H1 (cell line): ENCODE results near the gene ITGA11. TPM values are rescaled to one million over a fixed set of nuclear protein-coding genes. Genes with fewer than 3 reads are reported as not detected.

Experiments used
- CTCF ChIA-PET: fragments of 300-600 bp; sonication (Branson Sonifier 250); formaldehyde crosslinking; loops from one replicate; lab custom pipeline; 2021; ENCODE audit not compliant: partially characterized antibody; lab: Charles Lee
- POLR2A ChIA-PET: fragments of 300-600 bp; sonication (Branson Sonifier 250); formaldehyde crosslinking; loops from one replicate; lab custom pipeline; 2021; ENCODE audit warnings: inconsistent platforms; ENCODE audit not compliant: partially characterized antibody; lab: Charles Lee
- DNase-seq, 2 experiments: peaks; one replicate each; pipeline versions ENCODE4 v3.0.0 to v3.0.0-alpha.2; 2010 to 2022; ENCODE audit warnings: low spot score in 2 of 2, low read depth in 1 of 2, mixed read lengths in 1 of 2
- FAIRE-seq: peaks from 2 replicates; lab custom pipeline; 2011; peaks lifted over from hg19 to GRCh38; lab: Jason Lieb, UNC
- H2AFZ ChIP-seq: 2 replicates; pipeline ENCODE4 v1.8.1; 2012; ENCODE audit warnings: low read length, inconsistent platforms
- H2AK5ac ChIP-seq: 2 replicates; pipeline ENCODE4 v1.6.1; 2013; ENCODE audit warnings: low read depth, low read length
- H2BK120ac ChIP-seq: replicated peaks from 2 replicates; pipeline ENCODE3; 2013; ENCODE audit warnings: low read depth, low read length, inconsistent platforms
- H2BK12ac ChIP-seq: 2 replicates; pipeline ENCODE4 v1.6.1; 2013; ENCODE audit warnings: low read depth, low read length
- H2BK15ac ChIP-seq: 2 replicates; pipeline ENCODE4 v1.6.1; 2013; ENCODE audit warnings: low read length
- H2BK20ac ChIP-seq: 2 replicates; pipeline ENCODE4 v1.6.1; 2013; ENCODE audit warnings: low read length
- H2BK5ac ChIP-seq: 2 replicates; pipeline ENCODE4 v1.6.1; 2013; ENCODE audit warnings: low read depth, low read length
- H3K14ac ChIP-seq: 2 replicates; pipeline ENCODE4 v1.6.1; 2013; ENCODE audit warnings: inconsistent platforms; ENCODE audit not compliant: insufficient read length
- H3K18ac ChIP-seq: 2 replicates; pipeline ENCODE4 v1.6.1; 2013; ENCODE audit warnings: low read length; ENCODE audit errors: extremely low read depth
- H3K23ac ChIP-seq: 2 replicates; pipeline ENCODE4 v1.6.1; 2013; ENCODE audit warnings: inconsistent platforms; ENCODE audit not compliant: insufficient read length
- H3K23me2 ChIP-seq: 2 replicates; pipeline ENCODE4 v1.6.1; 2013; ENCODE audit warnings: low read depth, low read length
- H3K27ac ChIP-seq: 2 replicates; pipeline ENCODE4 v1.6.1; 2011; ENCODE audit warnings: low read depth, low read length, inconsistent platforms
- H3K27me3 ChIP-seq, 4 experiments: replicated peaks in 1 of 4; 1 replicate in 1 of 4; 2 replicates in 3 of 4; pipeline versions ENCODE4 v1.6.1 to v1.8.1; 2011 to 2013; ENCODE audit warnings: low read length in 3 of 4, mild to moderate bottlenecking in 3 of 4, inconsistent platforms in 2 of 4, mixed read lengths in 2 of 4, moderate library complexity in 1 of 4; ENCODE audit not compliant: control insufficient read depth in 3 of 4, insufficient read depth in 3 of 4; ENCODE audit errors: extremely low read depth in 1 of 4
- H3K36me3 ChIP-seq, 4 experiments: 2 replicates each; pipeline versions ENCODE4 v1.6.1 to v1.8.1; 2011 to 2013; ENCODE audit warnings: mild to moderate bottlenecking in 4 of 4, low read length in 3 of 4, moderate library complexity in 2 of 4, control low read depth in 1 of 4, inconsistent platforms in 1 of 4; ENCODE audit not compliant: insufficient read depth in 4 of 4, control insufficient read depth in 2 of 4
- H3K4ac ChIP-seq: replicated peaks from 2 replicates; pipeline ENCODE3; 2013; ENCODE audit warnings: low read length, low read depth, mixed read lengths, inconsistent platforms; ENCODE audit not compliant: insufficient read length
- H3K4me1 ChIP-seq, 4 experiments: replicated peaks in 1 of 4; 1 replicate in 1 of 4; 2 replicates in 3 of 4; pipeline versions ENCODE4 v1.6.1 to v1.8.1; 2011 to 2013; ENCODE audit warnings: low read length in 3 of 4, inconsistent platforms in 2 of 4, mixed read lengths in 1 of 4; ENCODE audit not compliant: insufficient read depth in 4 of 4, control insufficient read depth in 3 of 4
- H3K4me2 ChIP-seq, 2 experiments: 2 replicates each; pipeline versions ENCODE4 v1.6.1 to v1.8.1; 2011 to 2013; ENCODE audit warnings: low read depth in 2 of 2, low read length in 2 of 2, control low read depth in 1 of 2, inconsistent platforms in 1 of 2, mild to moderate bottlenecking in 1 of 2; ENCODE audit not compliant: insufficient read depth in 1 of 2
- H3K4me3 ChIP-seq, 4 experiments: fragments of 200-600, 300-600 bp in 1 of 4; sonication (generic), shearing (Covaris generic), sonication (Bioruptor Twin) in 1 of 4; 2 replicates each; pipeline versions ENCODE4 v1.5.1 to v1.8.1; 2011 to 2016; ENCODE audit warnings: low read length in 4 of 4, low read depth in 3 of 4, control low read depth in 2 of 4, inconsistent platforms in 2 of 4, mild to moderate bottlenecking in 2 of 4, mixed read lengths in 1 of 4, moderate library complexity in 1 of 4; ENCODE audit not compliant: insufficient read depth in 2 of 4; ENCODE audit errors: extremely low read depth in 1 of 4
- H3K56ac ChIP-seq: replicated peaks from 2 replicates; pipeline ENCODE3; 2013; ENCODE audit warnings: low read depth, mild to moderate bottlenecking, mixed read lengths, low read length, inconsistent platforms; ENCODE audit not compliant: insufficient read length
- H3K79me1 ChIP-seq: 2 replicates; pipeline ENCODE4 v1.6.1; 2013; ENCODE audit warnings: low read depth, low read length, control low read depth
- H3K79me2 ChIP-seq, 2 experiments: 2 replicates each; pipeline versions ENCODE4 v1.6.1 to v1.8.1; 2012 to 2013; ENCODE audit warnings: low read length in 2 of 2, mild to moderate bottlenecking in 2 of 2, inconsistent platforms in 1 of 2; ENCODE audit not compliant: insufficient read depth in 2 of 2, control insufficient read depth in 1 of 2
- H3K9ac ChIP-seq, 4 experiments: replicated peaks in 1 of 4; 1 replicate in 1 of 4; 2 replicates in 3 of 4; pipeline versions ENCODE4 v1.6.1 to v1.8.1; 2011 to 2013; ENCODE audit warnings: low read depth in 3 of 4, low read length in 3 of 4, control low read depth in 2 of 4, mild to moderate bottlenecking in 2 of 4, moderate library complexity in 2 of 4, inconsistent platforms in 1 of 4; ENCODE audit errors: extremely low read depth in 1 of 4
- H3K9me3 ChIP-seq, 2 experiments: 2 replicates each; pipeline versions ENCODE4 v1.6.1 to v1.8.1; 2012 to 2013; ENCODE audit warnings: mild to moderate bottlenecking in 2 of 2, moderate library complexity in 2 of 2, control low read depth in 1 of 2, inconsistent platforms in 1 of 2, low read depth in 1 of 2, low read length in 1 of 2, mixed read lengths in 1 of 2; ENCODE audit not compliant: insufficient read depth in 2 of 2
- H4K20me1 ChIP-seq, 2 experiments: replicated peaks in 1 of 2; 2 replicates each; pipeline versions ENCODE3 to v1.8.1; 2011 to 2013; ENCODE audit warnings: inconsistent platforms in 2 of 2, low read length in 2 of 2, mild to moderate bottlenecking in 1 of 2; ENCODE audit not compliant: insufficient read depth in 2 of 2, control insufficient read depth in 1 of 2
- H4K5ac ChIP-seq: 2 replicates; pipeline ENCODE4 v1.6.1; 2013; ENCODE audit warnings: low read length, low read depth, mixed read lengths, inconsistent platforms; ENCODE audit not compliant: insufficient read length
- H4K8ac ChIP-seq: 2 replicates; pipeline ENCODE4 v1.8.0; 2013; ENCODE audit warnings: mild to moderate bottlenecking, moderate library complexity, low read length, inconsistent platforms; ENCODE audit not compliant: insufficient read depth; ENCODE audit errors: extremely low read depth
- H4K91ac ChIP-seq: replicated peaks from 2 replicates; pipeline ENCODE3; 2013; ENCODE audit warnings: low read length, mixed read lengths, inconsistent platforms; ENCODE audit not compliant: insufficient read length
- BCL11A ChIP-seq, 2 experiments: IDR thresholded peaks; one replicate each; pipeline ENCODE4 v1.6.1; 2011; ENCODE audit warnings: low read depth in 2 of 2, low read length in 2 of 2, mild to moderate bottlenecking in 2 of 2
- CREB1 ChIP-seq: IDR thresholded peaks from 2 replicates; pipeline ENCODE4 v1.6.1; 2012; ENCODE audit warnings: inconsistent platforms
- JUND ChIP-seq: IDR thresholded peaks from 2 replicates; pipeline ENCODE4 v1.6.1; 2011; ENCODE audit warnings: mild to moderate bottlenecking, improper control_type of control experiment, low read length
- POLR2AphosphoS5 ChIP-seq: IDR thresholded peaks from 2 replicates; pipeline ENCODE4 v1.6.1; 2011; ENCODE audit warnings: low read depth, low read length
- RXRA ChIP-seq: IDR thresholded peaks from 2 replicates; pipeline ENCODE4 v1.6.1; 2011; ENCODE audit warnings: low read depth, mild to moderate bottlenecking, low read length, moderate library complexity; ENCODE audit not compliant: insufficient read depth
- SAP30 ChIP-seq: fragments of 300-600 bp; sonication (generic); IDR thresholded peaks from 2 replicates; pipeline ENCODE4 v1.7.1; 2012; ENCODE audit warnings: low read length, moderate library complexity, mild to moderate bottlenecking, inconsistent platforms; ENCODE audit not compliant: insufficient read depth, insufficient replicate concordance
- SP1 ChIP-seq: IDR thresholded peaks from 2 replicates; pipeline ENCODE4 v1.6.1; 2011; ENCODE audit warnings: low read depth, low read length
- TAF7 ChIP-seq: optimal IDR thresholded peaks from 2 replicates; pipeline ENCODE3; 2011; ENCODE audit warnings: low read depth, mild to moderate bottlenecking, inconsistent platforms, low read length, moderate library complexity, borderline replicate concordance
- WGBS, 2 experiments: shearing (Covaris generic) in 1 of 2; methylation state at CpG; one replicate each; pipeline versions ENCODE4 v1.1.6 to v1.1.7; 2013 to 2015; ENCODE audit warnings: low lambda C conversion rate in 2 of 2, mixed read lengths in 2 of 2, inconsistent platforms in 1 of 2, low coverage in 1 of 2, missing lambda C conversion rate in 1 of 2; ENCODE audit not compliant: insufficient replicate concordance in 2 of 2, insufficient coverage in 1 of 2, insufficient read length in 1 of 2; ENCODE audit errors: extremely low coverage in 1 of 2, missing lambda C conversion rate in 1 of 2; 5-methylcytosine and 5-hydroxymethylcytosine counted together
- polyA plus RNA-seq, 7 experiments: library from polyadenylated mRNA; depleted of rRNA in 3 of 7; stranded (reverse) in 5 of 7; unstranded in 2 of 7; fragments of >200 nt in 5 of 7; fragments of 200-250 nt in 2 of 7; gene quantifications; 1 replicate in 5 of 7; 2 replicates in 1 of 7; 4 replicates in 1 of 7; pipeline versions ENCODE4 v1.2.1 to v1.2.3, GENCODE V29; 2011 to 2013; ENCODE audit warnings: missing spikeins in 2 of 7, mixed read lengths in 2 of 7
- total RNA-seq: library from RNA; stranded (reverse); fragmentation: NEBNext Ultra II Directional; extraction: Animal tissue kit (Norgen Biotek cat#: 25700); gene quantifications from 2 replicates; pipeline ENCODE4 v1.2.1, GENCODE V29; 2021
- TF ChIP-seq, protein P1 (sequence below): IDR thresholded peaks from 2 replicates; pipeline ENCODE4 v1.6.1; 2012; ENCODE audit warnings: inconsistent platforms
- TF ChIP-seq, protein P2 (sequence below): IDR thresholded peaks from 2 replicates; pipeline ENCODE4 v1.6.1; 2012; ENCODE audit warnings: inconsistent platforms
- TF ChIP-seq, protein P3 (sequence below): IDR thresholded peaks from 2 replicates; pipeline ENCODE4 v1.6.1; 2011; ENCODE audit warnings: low read depth, mild to moderate bottlenecking, low read length; ENCODE audit not compliant: insufficient read depth

ITGA11 gene
- total and polyA plus RNA-seq, 2 of the 8 experiments (the other 6 are each of a cell fraction or from before 2014, with no cell fraction given), result 0.05 to 0.06 TPM

DNA sequence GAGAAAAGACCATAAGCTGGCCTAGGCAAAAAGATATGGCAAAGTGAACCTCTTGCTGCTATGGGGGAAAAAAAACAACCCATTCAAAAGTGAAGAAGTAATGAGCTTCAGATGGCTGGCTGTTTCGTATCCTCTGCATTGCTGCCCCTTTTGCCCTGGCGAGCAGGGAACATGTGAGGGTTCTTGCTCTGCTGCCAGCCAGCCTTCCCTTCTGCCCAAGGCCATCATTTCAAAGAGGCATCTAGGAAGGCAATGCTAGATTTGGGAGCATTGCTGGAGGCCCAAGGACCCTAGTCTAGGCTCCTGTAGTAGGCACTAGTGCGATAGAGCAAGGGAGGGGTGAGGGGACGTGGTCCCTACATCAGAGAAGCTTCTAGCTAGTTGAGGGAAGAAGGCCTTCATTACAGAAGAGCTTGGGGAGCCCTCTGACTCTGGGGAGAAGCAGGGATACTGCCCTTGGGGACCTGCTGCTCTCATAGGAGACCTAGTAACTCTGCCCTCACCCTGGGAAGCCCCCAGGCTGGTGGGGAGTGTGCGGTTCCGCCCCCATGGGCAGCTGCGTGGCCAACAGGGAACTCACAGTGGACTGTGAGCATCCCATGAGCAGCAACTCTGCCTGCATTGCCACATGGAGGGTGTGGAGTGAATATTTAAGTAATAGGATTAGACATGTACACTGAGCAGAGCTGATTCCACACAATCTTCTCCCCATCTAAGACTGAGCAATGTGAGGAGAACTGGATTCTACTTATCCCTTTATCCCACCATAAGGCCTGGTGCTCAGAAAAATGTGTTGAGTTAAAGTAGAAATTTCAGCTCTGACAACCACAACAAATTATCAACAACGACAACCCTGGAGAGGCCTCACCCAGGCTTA lies 21.3 kb downstream of the ITGA11 start:
- H3K27ac ChIP-seq, result no peak overlapping the region
- no peak for TF ChIP-seq BCL11A (IDR thresholded peaks at IDR 0.05; ENCODE audit: low read depth in 2 of 2, low read length in 2 of 2)
- no peak for TF ChIP-seq RXRA
- TF ChIP-seq TAF7, result no peak
- TF ChIP-seq JUND, result no peak
- TF ChIP-seq POLR2AphosphoS5, result no peak
- TF ChIP-seq, protein P1, sequence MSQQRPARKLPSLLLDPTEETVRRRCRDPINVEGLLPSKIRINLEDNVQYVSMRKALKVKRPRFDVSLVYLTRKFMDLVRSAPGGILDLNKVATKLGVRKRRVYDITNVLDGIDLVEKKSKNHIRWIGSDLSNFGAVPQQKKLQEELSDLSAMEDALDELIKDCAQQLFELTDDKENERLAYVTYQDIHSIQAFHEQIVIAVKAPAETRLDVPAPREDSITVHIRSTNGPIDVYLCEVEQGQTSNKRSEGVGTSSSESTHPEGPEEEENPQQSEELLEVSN, result no peak
- no peak for TF ChIP-seq SP1
- no peak for TF ChIP-seq SAP30
- TF ChIP-seq, protein P2, sequence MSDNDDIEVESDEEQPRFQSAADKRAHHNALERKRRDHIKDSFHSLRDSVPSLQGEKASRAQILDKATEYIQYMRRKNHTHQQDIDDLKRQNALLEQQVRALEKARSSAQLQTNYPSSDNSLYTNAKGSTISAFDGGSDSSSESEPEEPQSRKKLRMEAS, result no peak
- TF ChIP-seq, protein P3, sequence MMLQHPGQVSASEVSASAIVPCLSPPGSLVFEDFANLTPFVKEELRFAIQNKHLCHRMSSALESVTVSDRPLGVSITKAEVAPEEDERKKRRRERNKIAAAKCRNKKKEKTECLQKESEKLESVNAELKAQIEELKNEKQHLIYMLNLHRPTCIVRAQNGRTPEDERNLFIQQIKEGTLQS, result no peak
- no peak for TF ChIP-seq CREB1

More for the DNA sequence above, 21.3 kb downstream of the ITGA11 start:
- H2AK5ac ChIP-seq, result no peak overlapping the region
- H2BK20ac ChIP-seq, result no peak overlapping the region
- POLR2A ChIA-PET, result no interaction called here
- no peaks in the 10 kb centered on the region for H3K9me3 ChIP-seq
- no peak overlapping the region for H3K4me2 ChIP-seq
- no peak overlapping the region for H2BK15ac ChIP-seq
- H4K91ac ChIP-seq, result no peak overlapping the region
- no peak overlapping the region for H2BK5ac ChIP-seq
- H3K79me1 ChIP-seq, result no peaks in the 10 kb centered on the region
- H3K36me3 ChIP-seq, result no peaks in the 10 kb centered on the region
- H3K4ac ChIP-seq, result no peak overlapping the region
- CTCF ChIA-PET, result interaction anchor here (0.9 to 2.1 kb wide), 6 partner anchors 27 to 158 kb away, joined by 3 to 8 read pairs (median 4); no protein-coding TSS in a partner anchor
- no peaks in the 10 kb centered on the region; a peak in 1 of 7 replicates for H3K4me1 ChIP-seq
- no peak overlapping the region for H2BK12ac ChIP-seq
- H3K18ac ChIP-seq, result no peak overlapping the region
- no peak overlapping the region for H3K9ac ChIP-seq
- H3K79me2 ChIP-seq, result no peaks in the 10 kb centered on the region
- no peak overlapping the region for H3K14ac ChIP-seq
- H2AFZ ChIP-seq, result no peak overlapping the region
- no peaks in the 10 kb centered on the region for H4K20me1 ChIP-seq
- H3K23ac ChIP-seq, result no peak overlapping the region
- H4K5ac ChIP-seq, result no peak overlapping the region
- H3K4me3 ChIP-seq, result no peak overlapping the region
- 91% methylated on average over 8 of the region's 8 CpGs; no CpG with 5 or more reads in 1 of the 2 experiments for WGBS, 2 experiments
- H2BK120ac ChIP-seq, result no peak overlapping the region
- FAIRE-seq (no peak), DNase-seq (peak in 1 of 2 experiments; percentile 32)
- H3K23me2 ChIP-seq, result no peaks in the 10 kb centered on the region; the same call in 1 of the 2 replicates
- no peak overlapping the region for H3K56ac ChIP-seq
- no peak overlapping the region for H4K8ac ChIP-seq
- H3K27me3 ChIP-seq, result no peaks in the 10 kb centered on the region
